HCT116 (cell line): ENCODE measurements around the gene SNTN.

Experiments
- EZH2 ChIP-seq: fragments of 200-600 bp; sonication (generic); IDR thresholded peaks from 2 replicates; pipeline ENCODE4 v1.6.1; 2017; ENCODE audit warnings: antibody characterized with exemption, mixed run types
- MAX ChIP-seq: IDR thresholded peaks from 2 replicates; pipeline ENCODE4 v1.6.1; 2012
- YY1 ChIP-seq: IDR thresholded peaks from 2 replicates; pipeline ENCODE4 v1.6.1; 2011; ENCODE audit warnings: low read length, low read depth, moderate library complexity, mild to moderate bottlenecking; ENCODE audit not compliant: insufficient replicate concordance; ENCODE audit errors: extremely low read depth

GRCh38 chr3:63705092-63705645 is 52.7 kb downstream of the SNTN start:
- TF ChIP-seq YY1 (no peak), MAX (no peak), EZH2 (no peak)
